Liver (tissue), 9 donors: Measurements from ENCODE around the gene SNRNP27. TPM values are rescaled to one million over a fixed set of nuclear protein-coding genes. Genes with fewer than 3 reads are reported as not detected.
"Not testable (repeated sequence)": the region's sequence is repeated elsewhere in the genome, so short reads cannot be mapped to it uniquely, and the experiment has no call there.

Source experiments
- DNase-seq: peaks from one replicate; pipeline ENCODE4 v3.0.0-alpha.2; 2017; ENCODE audit warnings: low spot score
- H3K27ac ChIP-seq, 2 donors: one replicate each; pipeline ENCODE4 v1.7.0; 2013; ENCODE audit warnings: inconsistent platforms in 2 of 2, low read length in 2 of 2, control low read depth in 1 of 2, low read depth in 1 of 2, mild to moderate bottlenecking in 1 of 2
- H3K27me3 ChIP-seq, 4 donors: one replicate each; pipeline versions ENCODE4 v1.6.1 to v1.7.0; 2013; ENCODE audit warnings: low read length in 3 of 4, inconsistent platforms in 1 of 4, mild to moderate bottlenecking in 1 of 4, moderate library complexity in 1 of 4; ENCODE audit not compliant: control insufficient read depth in 4 of 4, insufficient read depth in 4 of 4
- H3K36me3 ChIP-seq, 4 donors: one replicate each; pipeline versions ENCODE4 v1.6.1 to v1.7.0; 2013; ENCODE audit warnings: low read length in 3 of 4, mild to moderate bottlenecking in 3 of 4, low read depth in 1 of 4, moderate library complexity in 1 of 4; ENCODE audit not compliant: control insufficient read depth in 4 of 4, insufficient read depth in 3 of 4
- H3K4me1 ChIP-seq, 4 donors: one replicate each; pipeline versions ENCODE4 v1.6.1 to v1.7.0; 2013; ENCODE audit warnings: low read length in 3 of 4, mild to moderate bottlenecking in 3 of 4, moderate library complexity in 1 of 4; ENCODE audit not compliant: control insufficient read depth in 4 of 4, insufficient read depth in 4 of 4
- H3K4me3 ChIP-seq, 3 donors: one replicate each; pipeline versions ENCODE4 v1.6.1 to v1.7.0; 2013; ENCODE audit warnings: low read length in 3 of 3, control low read depth in 1 of 3, low read depth in 1 of 3, mild to moderate bottlenecking in 1 of 3
- H3K9ac ChIP-seq, 2 donors: one replicate each; pipeline ENCODE4 v1.7.0; 2013; ENCODE audit warnings: low read length in 2 of 2, mild to moderate bottlenecking in 2 of 2, moderate library complexity in 2 of 2, control low read depth in 1 of 2, low read depth in 1 of 2
- H3K9me3 ChIP-seq, 4 donors: one replicate each; pipeline versions ENCODE4 v1.6.1 to v1.7.0; 2013; ENCODE audit warnings: low read length in 3 of 4; ENCODE audit not compliant: control insufficient read depth in 4 of 4
- ATF3 ChIP-seq: IDR thresholded peaks from 2 replicates; pipeline ENCODE4 v1.6.1; 2016; ENCODE audit warnings: antibody characterized with exemption
- CTCF ChIP-seq: fragments of 150-350 bp; IDR thresholded peaks from 2 replicates; pipeline ENCODE4 v1.5.1; 2017; ENCODE audit warnings: improper control_type of control experiment, low read depth, low read length; ENCODE audit not compliant: missing input control
- EGR1 ChIP-seq, 2 donors: IDR thresholded peaks; 2 replicates each; pipeline ENCODE4 v1.6.1; 2016 to 2018; ENCODE audit warnings: antibody characterized with exemption in 2 of 2, low read depth in 2 of 2
- FOXA2 ChIP-seq: IDR thresholded peaks from 2 replicates; pipeline ENCODE4 v1.6.1; 2016; ENCODE audit warnings: antibody characterized with exemption
- HNF4A ChIP-seq, 2 donors: conservative IDR thresholded peaks; 2 replicates each; pipeline ENCODE4 v1.6.1; 2016; ENCODE audit warnings: antibody characterized with exemption in 2 of 2, mild to moderate bottlenecking in 2 of 2
- HNF4G ChIP-seq: IDR thresholded peaks from 2 replicates; pipeline ENCODE4 v1.6.1; 2016; ENCODE audit warnings: antibody characterized with exemption
- JUND ChIP-seq, 2 donors: IDR thresholded peaks; 2 replicates each; pipeline ENCODE4 v1.6.1; 2016; ENCODE audit warnings: antibody characterized with exemption in 2 of 2
- MAX ChIP-seq: IDR thresholded peaks from 2 replicates; pipeline ENCODE4 v1.6.1; 2016; ENCODE audit warnings: antibody characterized with exemption
- NR2F2 ChIP-seq: IDR thresholded peaks from 2 replicates; pipeline ENCODE4 v1.6.1; 2016; ENCODE audit warnings: antibody characterized with exemption
- RAD21 ChIP-seq, 2 donors: IDR thresholded peaks; 2 replicates each; pipeline ENCODE4 v1.6.1; 2016; ENCODE audit warnings: antibody characterized with exemption in 2 of 2, mild to moderate bottlenecking in 2 of 2
- REST ChIP-seq: IDR thresholded peaks from 2 replicates; pipeline ENCODE4 v1.6.1; 2016; ENCODE audit warnings: antibody characterized with exemption, mild to moderate bottlenecking
- RXRA ChIP-seq, 2 donors: IDR thresholded peaks; 2 replicates each; pipeline ENCODE4 v1.6.1; 2017 to 2018; ENCODE audit warnings: antibody characterized with exemption in 2 of 2, mild to moderate bottlenecking in 1 of 2
- SP1 ChIP-seq: IDR thresholded peaks from 2 replicates; pipeline ENCODE4 v1.6.1; 2018; ENCODE audit warnings: antibody characterized with exemption, mild to moderate bottlenecking
- TAF1 ChIP-seq: conservative IDR thresholded peaks from 2 replicates; pipeline ENCODE4 v1.6.1; 2016; ENCODE audit warnings: antibody characterized with exemption, mild to moderate bottlenecking
- ZBTB33 ChIP-seq: IDR thresholded peaks from 2 replicates; pipeline ENCODE4 v1.6.1; 2016; ENCODE audit warnings: antibody characterized with exemption
- WGBS: extraction: QIAGEN DNeasy Blood & Tissue Kit; methylation state at CpG from one replicate; pipeline ENCODE4 v1.1.7; 2013; 5-methylcytosine and 5-hydroxymethylcytosine counted together
- polyA plus RNA-seq, 2 donors: library from polyadenylated mRNA; stranded (reverse) in 1 of 2; unstranded in 1 of 2; fragments of 200-250 nt in 1 of 2; fragments of >200 nt in 1 of 2; fragmentation: Nextera tagmentation in 1 of 2; extraction: Ambion mirVana in 1 of 2; gene quantifications; one replicate each; pipeline versions ENCODE4 v1.2.1 to v1.2.3, GENCODE V29; 2013 to 2015
- total RNA-seq, 2 donors: library from RNA; depleted of rRNA; stranded (reverse); fragments of >200 nt; gene quantifications; one replicate each; pipeline ENCODE4 v1.2.3, GENCODE V29; 2014
- donor health status: healthy.
- donor health status: healthy.
- donor health status: healthy.
- donor health status: healthy.
- donor health status: healthy.

The SNRNP27 gene
- total and polyA plus RNA-seq, 4 donors = 16.8 to 28.7 (median 20.0) TPM

- WGBS = 87% methylated on average over 5 of the region's 5 CpGs
- no peaks in the 10 kb centered on the region for H3K36me3 ChIP-seq
- TF ChIP-seq NR2F2 (no peak), JUND (IDR thresholded peaks at IDR 0.05) (no peak), ATF3 (no peak), ZBTB33 (no peak), CTCF (no peak), RAD21 (IDR thresholded peaks at IDR 0.05) (no peak), TAF1 (no peak), FOXA2 (no peak), RXRA (IDR thresholded peaks at IDR 0.05) (no peak), MAX (no peak), SP1 (no peak), HNF4A (conservative IDR thresholded peaks at IDR 0.05) (no peak), EGR1 (IDR thresholded peaks at IDR 0.05; ENCODE audit: low read depth in 2 of 2) (no peak), HNF4G (no peak), REST (no peak)
- no peak overlapping the region for H3K27ac ChIP-seq
- no peak overlapping the region for H3K4me3 ChIP-seq
- no peaks in the 10 kb centered on the region for H3K9me3 ChIP-seq
- DNase-seq = no peak
- no peaks in the 10 kb centered on the region for H3K4me1 ChIP-seq
- H3K27me3 ChIP-seq = no peaks in the 10 kb centered on the region
- H3K9ac ChIP-seq = no peak overlapping the region
Measured at GRCh38 chr2:69950241-69950640, 56.5 kb downstream of the SNRNP27 start.

GRCh38 chr2:69950671-69951070, 56.9 kb downstream of the SNRNP27 start:
- H3K9ac ChIP-seq, H3K9me3 ChIP-seq, H3K27ac ChIP-seq, H3K36me3 ChIP-seq, H3K4me1 ChIP-seq, H3K4me3 ChIP-seq, H3K27me3 ChIP-seq, DNase-seq: not testable (repeated sequence)
- WGBS = 98% methylated on average over 3 of the region's 3 CpGs
